WI38 (cell line): ENCODE data around the gene DRD2.

Experiments
- H3K4me3 ChIP-seq: 2 replicates; pipeline ENCODE4 v1.5.1; 2011; ENCODE audit warnings: low read depth, mild to moderate bottlenecking, control low read depth, low read length
- CTCF ChIP-seq: IDR thresholded peaks from 2 replicates; pipeline ENCODE4 v1.5.1; 2012; ENCODE audit warnings: low read depth, mild to moderate bottlenecking, control low read depth, low read length

The DRD2 gene

DNA sequence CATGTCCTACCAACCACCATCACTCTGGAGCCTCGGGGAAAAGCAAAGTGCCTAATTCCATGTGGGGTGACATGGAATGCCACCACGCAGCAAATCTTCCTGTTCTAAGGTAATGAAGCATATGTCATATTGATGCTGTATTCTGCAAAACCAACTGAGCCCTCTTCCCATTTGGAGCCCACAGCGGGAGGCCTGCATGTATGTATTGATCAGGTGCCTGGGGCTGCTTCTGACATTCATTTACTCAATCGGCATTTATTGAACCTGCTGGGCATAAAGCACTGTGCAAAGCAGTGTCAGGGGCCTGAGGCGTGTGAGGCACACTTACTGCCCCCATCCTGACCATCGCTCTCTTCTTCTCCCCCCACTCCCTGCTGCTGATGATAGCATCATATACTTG is 48.5 kb downstream of the DRD2 start:
- H3K4me3 ChIP-seq, result no peak overlapping the region
- no peak for TF ChIP-seq CTCF

DNA sequence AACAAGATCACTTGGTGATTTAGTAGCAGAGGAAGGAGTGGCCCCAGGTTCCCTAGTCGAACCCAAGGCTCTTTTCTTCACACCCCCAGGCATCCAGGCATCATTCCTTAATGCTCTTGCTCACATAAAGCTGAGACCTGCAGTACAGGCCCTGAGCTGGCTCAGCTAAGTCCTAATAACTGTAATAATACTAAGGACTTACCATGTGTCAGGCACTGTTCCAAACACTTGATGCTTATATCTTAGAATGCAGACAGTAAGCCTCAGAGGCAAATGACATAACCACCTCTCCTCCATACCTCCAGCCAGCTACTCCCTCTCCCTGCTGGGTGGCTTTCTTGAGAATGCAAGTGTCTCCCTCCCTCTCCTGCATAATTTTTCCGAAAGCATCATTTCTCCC is 54.4 kb downstream of the DRD2 start:
- no peak for TF ChIP-seq CTCF
- no peak overlapping the region for H3K4me3 ChIP-seq

DNA sequence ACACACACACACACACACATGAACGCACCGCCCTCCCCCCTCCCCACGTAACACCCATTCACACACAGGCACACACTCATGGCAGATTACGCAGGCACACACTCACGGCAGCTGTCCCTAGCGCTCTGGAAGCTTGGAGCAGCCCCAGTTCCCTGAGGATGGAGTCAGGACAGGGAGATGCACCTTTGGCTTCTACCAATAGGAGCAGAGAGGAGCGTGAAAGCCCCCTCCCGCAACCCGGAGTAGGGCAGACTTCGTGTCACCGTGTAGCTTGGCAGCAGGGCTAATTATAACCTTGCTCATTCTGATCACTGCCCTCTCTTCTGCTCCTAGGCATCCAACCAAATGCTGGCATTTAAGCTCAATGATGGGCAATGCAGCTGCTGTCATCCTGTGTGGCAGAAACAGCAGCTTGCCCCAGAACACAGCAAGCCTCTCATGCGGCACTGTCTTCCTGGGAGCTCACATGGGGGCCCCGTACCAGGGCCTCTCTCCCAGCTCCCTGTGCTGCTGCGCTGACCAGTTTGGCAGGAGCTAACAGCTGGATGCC is 55.7 kb downstream of the DRD2 start:
- TF ChIP-seq CTCF, result no peak
- no peak overlapping the region for H3K4me3 ChIP-seq

DNA sequence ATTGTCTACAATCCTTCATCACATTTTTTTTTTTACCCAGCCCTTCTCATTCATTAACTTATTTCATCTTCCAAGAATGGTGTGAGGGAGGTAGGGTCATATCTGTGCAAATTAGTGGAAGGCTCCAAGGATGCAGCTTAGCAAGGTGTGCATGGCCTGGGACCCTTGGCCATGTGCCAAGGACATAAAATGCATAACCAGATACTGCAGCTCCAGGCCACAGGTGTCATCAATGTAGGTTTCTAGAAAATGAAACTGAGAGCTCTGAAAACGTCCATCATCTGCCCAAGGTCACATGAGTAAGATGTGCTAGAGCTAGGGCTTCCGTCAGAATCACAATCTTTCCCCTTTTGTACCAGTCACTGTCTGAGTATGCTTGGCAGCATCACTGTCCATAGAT is 57.8 kb downstream of the DRD2 start:
- TF ChIP-seq CTCF, result no peak

DNA sequence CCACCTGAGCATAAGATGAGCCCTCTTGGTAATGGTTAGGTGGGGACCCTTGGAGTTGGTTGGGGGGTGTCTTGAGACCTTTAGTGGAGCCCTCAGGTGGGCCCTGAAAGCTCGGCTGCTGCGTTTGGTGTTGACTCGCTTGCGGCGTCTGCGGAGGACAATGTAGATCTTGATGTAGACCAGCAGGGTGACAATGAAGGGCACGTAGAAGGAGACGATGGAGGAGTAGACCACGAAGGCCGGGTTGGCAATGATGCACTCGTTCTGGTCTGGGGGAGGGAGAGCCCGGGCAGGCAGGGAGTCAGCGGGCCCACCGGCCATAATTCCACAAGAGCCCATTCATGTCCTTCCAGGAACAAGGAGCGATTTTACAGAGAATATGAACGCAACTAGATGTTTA is 59.9 kb downstream of the DRD2 start:
- TF ChIP-seq CTCF, result no peak
- H3K4me3 ChIP-seq, result no peak overlapping the region

More for the DNA sequence above, 57.8 kb downstream of the DRD2 start:
- H3K4me3 ChIP-seq, result no peak overlapping the region

- TF ChIP-seq CTCF, result no peak
- no peak overlapping the region for H3K4me3 ChIP-seq
Observed at GRCh38 chr11:113412675-113413074, 62.5 kb downstream of the DRD2 start.

DNA sequence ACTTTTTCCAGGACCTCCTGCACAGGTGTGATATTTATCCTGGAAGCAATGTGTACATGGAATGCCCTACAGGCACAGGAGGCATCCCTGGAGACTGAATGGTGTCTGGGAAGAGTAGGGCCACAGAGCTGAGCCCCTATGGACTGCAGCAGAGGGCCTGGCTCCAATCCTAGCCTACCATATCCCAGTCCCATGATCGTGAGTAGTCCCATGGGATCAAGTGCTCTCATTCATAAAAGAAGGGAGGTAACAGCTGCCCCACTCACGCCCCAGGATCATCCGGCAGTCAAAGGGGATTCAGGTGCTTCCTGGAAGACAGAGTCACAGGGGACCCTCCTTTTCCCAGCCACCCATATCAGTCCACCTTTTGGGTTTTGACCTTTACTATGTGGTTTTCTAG is 63.7 kb downstream of the DRD2 start:
- no peak for TF ChIP-seq CTCF

More for the DNA sequence above, 63.7 kb downstream of the DRD2 start:
- no peak overlapping the region for H3K4me3 ChIP-seq
